WTC11 (cell line): ENCODE data around the gene KRT28. TPM values are rescaled to one million over a fixed set of nuclear protein-coding genes. Genes with fewer than 3 reads are reported as not detected.

Source experiments
- ATAC-seq: fragments of 200-7000 bp; cut with Tn5 transposase; 2 replicates; pipeline ENCODE4 v1.10.0; 2021; ENCODE audit warnings: mild to moderate bottlenecking, moderate library complexity
- CTCF ChIA-PET: fragments of 300-600 bp; sonication (Branson Sonifier 250); formaldehyde crosslinking; loops from one replicate; lab custom pipeline; 2021; ENCODE audit warnings: antibody characterized with exemption; lab: Charles Lee
- POLR2A ChIA-PET: fragments of 350-600 bp; sonication (Branson Sonifier 250); formaldehyde crosslinking; loops from one replicate; lab custom pipeline; 2021; ENCODE audit warnings: antibody characterized with exemption; lab: Charles Lee
- DNase-seq: peaks from one replicate; pipeline ENCODE4 v3.0.0; 2021; ENCODE audit warnings: low spot score
- H3K27ac Mint-ChIP-seq: 2 replicates; pipeline ENCODE4 v1.8.0; 2021; ENCODE audit warnings: mixed read lengths
- H3K27me3 Mint-ChIP-seq: 2 replicates; pipeline ENCODE4 v1.8.0; 2021; ENCODE audit warnings: low read depth, mild to moderate bottlenecking, moderate library complexity, mixed read lengths
- H3K36me3 Mint-ChIP-seq: 2 replicates; pipeline ENCODE4 v1.8.0; 2021; ENCODE audit warnings: mixed read lengths
- H3K4me1 Mint-ChIP-seq: 2 replicates; pipeline ENCODE4 v1.8.0; 2022; ENCODE audit warnings: mixed read lengths
- H3K4me3 Mint-ChIP-seq: 2 replicates; pipeline ENCODE4 v1.8.0; 2021; ENCODE audit warnings: mild to moderate bottlenecking, moderate library complexity, mixed read lengths
- H3K9me3 Mint-ChIP-seq: 2 replicates; pipeline ENCODE4 v1.8.0; 2021; ENCODE audit warnings: mixed read lengths
- ATF1 ChIP-seq: sonication (generic); formaldehyde crosslinking; IDR thresholded peaks from 2 replicates; pipeline ENCODE4 v1.8.1; 2023; ENCODE audit warnings: mild to moderate bottlenecking, moderate library complexity, missing genetic modification reagents
- CREM ChIP-seq: sonication (generic); formaldehyde crosslinking; IDR thresholded peaks from 2 replicates; pipeline ENCODE4 v1.8.1; 2022; ENCODE audit warnings: mild to moderate bottlenecking, missing genetic modification reagents, moderate library complexity
- ELF4 ChIP-seq: sonication (generic); formaldehyde crosslinking; IDR thresholded peaks from 2 replicates; pipeline ENCODE4 v1.8.1; 2022; ENCODE audit warnings: low read depth, mild to moderate bottlenecking, moderate library complexity, missing genetic modification reagents
- EMX1 ChIP-seq: fragments of 250-450 bp; sonication (Bioruptor Pico); IDR thresholded peaks from 2 replicates; pipeline ENCODE4 v1.8.0; 2021; ENCODE audit warnings: mild to moderate bottlenecking
- ETV6 ChIP-seq: sonication (generic); formaldehyde crosslinking; IDR thresholded peaks from 2 replicates; pipeline ENCODE4 v1.8.1; 2022; ENCODE audit warnings: mild to moderate bottlenecking, missing genetic modification reagents
- FOXK1 ChIP-seq: sonication (generic); formaldehyde crosslinking; IDR thresholded peaks from 2 replicates; pipeline ENCODE4 v1.8.0; 2022; ENCODE audit warnings: mild to moderate bottlenecking, moderate library complexity, missing genetic modification reagents
- JAZF1 ChIP-seq: fragments of 250-450 bp; sonication (Bioruptor Pico); IDR thresholded peaks from 2 replicates; pipeline ENCODE4 v1.9.0; 2021; ENCODE audit warnings: moderate library complexity, mild to moderate bottlenecking, inconsistent platforms
- NFYB ChIP-seq: sonication (generic); formaldehyde crosslinking; conservative IDR thresholded peaks from 2 replicates; pipeline ENCODE4 v1.8.0; 2022; ENCODE audit warnings: low read depth, missing genetic modification reagents
- NR1H2 ChIP-seq: sonication (generic); formaldehyde crosslinking; IDR thresholded peaks from 2 replicates; pipeline ENCODE4 v1.9.0; 2021; ENCODE audit warnings: mild to moderate bottlenecking, moderate library complexity, missing genetic modification reagents
- NR2C2 ChIP-seq: sonication (generic); formaldehyde crosslinking; IDR thresholded peaks from 2 replicates; pipeline ENCODE4 v1.8.0; 2022; ENCODE audit warnings: mild to moderate bottlenecking, missing genetic modification reagents
- OVOL2 ChIP-seq: fragments of 250-450 bp; sonication (Bioruptor Pico); IDR thresholded peaks from 2 replicates; pipeline ENCODE4 v1.9.0; 2021; ENCODE audit warnings: mild to moderate bottlenecking, borderline replicate concordance
- RORB ChIP-seq: fragments of 250-450 bp; sonication (Bioruptor Pico); IDR thresholded peaks from 2 replicates; pipeline ENCODE4 v1.9.0; 2021; ENCODE audit warnings: mild to moderate bottlenecking
- SMAD3 ChIP-seq: sonication (generic); formaldehyde crosslinking; IDR thresholded peaks from 2 replicates; pipeline ENCODE4 v1.8.0; 2022; ENCODE audit warnings: missing genetic modification reagents, mild to moderate bottlenecking, borderline replicate concordance
- TCF7 ChIP-seq: sonication (generic); formaldehyde crosslinking; IDR thresholded peaks from 2 replicates; pipeline ENCODE4 v1.8.0; 2022; ENCODE audit warnings: mild to moderate bottlenecking, low read depth, missing genetic modification reagents, moderate library complexity
- TP53 ChIP-seq: sonication (generic); formaldehyde crosslinking; IDR thresholded peaks from 2 replicates; pipeline ENCODE4 v1.8.1; 2023; ENCODE audit warnings: mild to moderate bottlenecking, missing genetic modification reagents
- ZNF219 ChIP-seq: sonication (generic); formaldehyde crosslinking; IDR thresholded peaks from 2 replicates; pipeline ENCODE4 v1.8.0; 2023; ENCODE audit warnings: missing genetic modification reagents, mild to moderate bottlenecking, borderline replicate concordance
- ZNF232 ChIP-seq: sonication (generic); formaldehyde crosslinking; IDR thresholded peaks from 2 replicates; pipeline ENCODE4 v1.8.0; 2022; ENCODE audit warnings: mild to moderate bottlenecking, missing genetic modification reagents
- ZNF263 ChIP-seq: sonication (generic); formaldehyde crosslinking; IDR thresholded peaks from 2 replicates; pipeline ENCODE4 v1.8.1; 2022; ENCODE audit warnings: low read depth, mild to moderate bottlenecking, moderate library complexity, missing genetic modification reagents
- ZNF317 ChIP-seq: sonication (generic); formaldehyde crosslinking; IDR thresholded peaks from 2 replicates; pipeline ENCODE4 v1.8.1; 2023; ENCODE audit warnings: low read depth, mild to moderate bottlenecking, moderate library complexity, missing genetic modification reagents, borderline replicate concordance
- total RNA-seq: library from RNA; stranded (reverse); gene quantifications from 3 replicates; pipeline ENCODE4 v1.2.3, GENCODE V29; 2021
- TF ChIP-seq, protein P1 (sequence below): sonication (generic); formaldehyde crosslinking; IDR thresholded peaks from 2 replicates; pipeline ENCODE4 v1.8.0; 2023; ENCODE audit warnings: missing genetic modification reagents
- TF ChIP-seq, protein P2 (sequence below): sonication (generic); formaldehyde crosslinking; IDR thresholded peaks from 2 replicates; pipeline ENCODE4 v1.8.1; 2023; ENCODE audit warnings: mild to moderate bottlenecking, missing genetic modification reagents
- TF ChIP-seq, protein P3 (sequence below): fragments of 250-450 bp; sonication (Bioruptor Pico); IDR thresholded peaks from 2 replicates; pipeline ENCODE4 v1.8.0; 2021; ENCODE audit warnings: mild to moderate bottlenecking
- TF ChIP-seq, protein P4 (sequence below): sonication (generic); formaldehyde crosslinking; conservative IDR thresholded peaks from 2 replicates; pipeline ENCODE4 v1.8.1; 2022; ENCODE audit warnings: mild to moderate bottlenecking, missing genetic modification reagents
- TF ChIP-seq, protein P5 (sequence below): fragments of 250-450 bp; sonication (Bioruptor Pico); conservative IDR thresholded peaks from 2 replicates; pipeline ENCODE4 v1.9.0; 2021; ENCODE audit warnings: mild to moderate bottlenecking
- TF ChIP-seq, protein P6 (sequence below): sonication (generic); formaldehyde crosslinking; IDR thresholded peaks from 2 replicates; pipeline ENCODE4 v1.8.1; 2022; ENCODE audit warnings: mild to moderate bottlenecking, moderate library complexity, missing genetic modification reagents
- TF ChIP-seq, protein P7 (sequence below): sonication (generic); formaldehyde crosslinking; IDR thresholded peaks from 2 replicates; pipeline ENCODE4 v1.8.1; 2023; ENCODE audit warnings: mild to moderate bottlenecking, missing genetic modification reagents, moderate library complexity

The KRT28 gene
- total RNA-seq, 1 experiment from 2014 or later = not detected

DNA sequence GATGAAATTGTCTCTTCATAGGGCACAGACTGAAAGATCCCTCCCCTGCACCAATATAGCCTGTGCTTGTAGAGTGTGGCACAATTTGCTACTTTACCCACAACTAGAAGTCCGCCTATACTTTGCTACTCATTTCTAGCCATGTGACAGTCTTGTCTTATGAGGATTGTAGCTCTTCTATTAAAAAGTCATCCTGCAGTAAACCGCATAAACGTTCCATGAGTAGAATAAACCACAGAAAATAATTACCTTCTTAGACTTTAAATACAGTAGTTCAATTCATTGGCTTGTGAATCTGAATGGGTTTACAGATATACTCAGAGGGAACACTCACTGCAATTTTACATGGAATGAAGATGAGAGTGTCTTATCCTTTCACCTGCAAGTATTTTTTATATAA, 21.8 kb downstream of the KRT28 start (continued):
- TF ChIP-seq, protein P1, sequence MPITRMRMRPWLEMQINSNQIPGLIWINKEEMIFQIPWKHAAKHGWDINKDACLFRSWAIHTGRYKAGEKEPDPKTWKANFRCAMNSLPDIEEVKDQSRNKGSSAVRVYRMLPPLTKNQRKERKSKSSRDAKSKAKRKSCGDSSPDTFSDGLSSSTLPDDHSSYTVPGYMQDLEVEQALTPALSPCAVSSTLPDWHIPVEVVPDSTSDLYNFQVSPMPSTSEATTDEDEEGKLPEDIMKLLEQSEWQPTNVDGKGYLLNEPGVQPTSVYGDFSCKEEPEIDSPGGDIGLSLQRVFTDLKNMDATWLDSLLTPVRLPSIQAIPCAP (CRISPR knock-in tag) = no peak
- TF ChIP-seq OVOL2 (no peak), ZNF317 (CRISPR knock-in tag) (no peak), ZNF232 (CRISPR knock-in tag) (no peak), JAZF1 (no peak), EMX1 (no peak), TP53 (CRISPR knock-in tag) (no peak)
- TF ChIP-seq, protein P2, sequence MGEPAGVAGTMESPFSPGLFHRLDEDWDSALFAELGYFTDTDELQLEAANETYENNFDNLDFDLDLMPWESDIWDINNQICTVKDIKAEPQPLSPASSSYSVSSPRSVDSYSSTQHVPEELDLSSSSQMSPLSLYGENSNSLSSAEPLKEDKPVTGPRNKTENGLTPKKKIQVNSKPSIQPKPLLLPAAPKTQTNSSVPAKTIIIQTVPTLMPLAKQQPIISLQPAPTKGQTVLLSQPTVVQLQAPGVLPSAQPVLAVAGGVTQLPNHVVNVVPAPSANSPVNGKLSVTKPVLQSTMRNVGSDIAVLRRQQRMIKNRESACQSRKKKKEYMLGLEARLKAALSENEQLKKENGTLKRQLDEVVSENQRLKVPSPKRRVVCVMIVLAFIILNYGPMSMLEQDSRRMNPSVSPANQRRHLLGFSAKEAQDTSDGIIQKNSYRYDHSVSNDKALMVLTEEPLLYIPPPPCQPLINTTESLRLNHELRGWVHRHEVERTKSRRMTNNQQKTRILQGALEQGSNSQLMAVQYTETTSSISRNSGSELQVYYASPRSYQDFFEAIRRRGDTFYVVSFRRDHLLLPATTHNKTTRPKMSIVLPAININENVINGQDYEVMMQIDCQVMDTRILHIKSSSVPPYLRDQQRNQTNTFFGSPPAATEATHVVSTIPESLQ (CRISPR knock-in tag) = no peak
- TF ChIP-seq, protein P3, sequence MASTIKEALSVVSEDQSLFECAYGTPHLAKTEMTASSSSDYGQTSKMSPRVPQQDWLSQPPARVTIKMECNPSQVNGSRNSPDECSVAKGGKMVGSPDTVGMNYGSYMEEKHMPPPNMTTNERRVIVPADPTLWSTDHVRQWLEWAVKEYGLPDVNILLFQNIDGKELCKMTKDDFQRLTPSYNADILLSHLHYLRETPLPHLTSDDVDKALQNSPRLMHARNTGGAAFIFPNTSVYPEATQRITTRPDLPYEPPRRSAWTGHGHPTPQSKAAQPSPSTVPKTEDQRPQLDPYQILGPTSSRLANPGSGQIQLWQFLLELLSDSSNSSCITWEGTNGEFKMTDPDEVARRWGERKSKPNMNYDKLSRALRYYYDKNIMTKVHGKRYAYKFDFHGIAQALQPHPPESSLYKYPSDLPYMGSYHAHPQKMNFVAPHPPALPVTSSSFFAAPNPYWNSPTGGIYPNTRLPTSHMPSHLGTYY = no peak
- TF ChIP-seq, protein P4, sequence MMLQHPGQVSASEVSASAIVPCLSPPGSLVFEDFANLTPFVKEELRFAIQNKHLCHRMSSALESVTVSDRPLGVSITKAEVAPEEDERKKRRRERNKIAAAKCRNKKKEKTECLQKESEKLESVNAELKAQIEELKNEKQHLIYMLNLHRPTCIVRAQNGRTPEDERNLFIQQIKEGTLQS (CRISPR knock-in tag) = no peak

DNA sequence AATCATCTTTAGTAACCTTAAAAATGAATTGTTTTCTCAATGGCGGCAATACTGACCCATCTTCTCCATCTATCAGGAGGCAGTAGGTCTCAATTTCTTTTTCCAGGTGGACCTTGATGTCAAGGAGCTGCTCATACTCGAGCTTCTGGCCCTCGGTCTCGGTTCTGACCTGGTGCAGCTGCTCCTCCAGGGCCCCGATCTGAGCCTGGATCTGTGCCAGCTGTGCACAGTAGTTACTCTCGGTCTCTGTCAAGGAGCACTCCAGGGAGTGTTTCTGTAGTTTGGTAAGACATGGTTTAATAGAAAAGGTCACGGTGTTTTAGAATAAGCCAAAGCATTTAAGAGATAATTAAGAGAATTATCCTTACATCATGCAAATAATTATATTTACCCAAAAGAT, 22.3 kb downstream of the KRT28 start:
- ATAC-seq (no peak), DNase-seq (no peak)
- Mint-ChIP-seq H3K27me3 (peaks cover 28% of the 10 kb centered on the region), H3K27ac (no peak overlapping the region), H3K4me1 (no peaks in the 10 kb centered on the region), H3K4me3 (no peak overlapping the region), H3K36me3 (no peaks in the 10 kb centered on the region), H3K9me3 (no peaks in the 10 kb centered on the region)
- TF ChIP-seq ATF1 (no peak), ZNF263 (no peak), ZNF219 (no peak), SMAD3 (CRISPR knock-in tag) (no peak), NFYB (CRISPR knock-in tag) (no peak), ETV6 (CRISPR knock-in tag) (no peak), FOXK1 (CRISPR knock-in tag) (no peak), NR1H2 (CRISPR knock-in tag) (no peak), TCF7 (no peak), CREM (no peak), ELF4 (CRISPR knock-in tag) (no peak), NR2C2 (CRISPR knock-in tag) (no peak), ZNF317 (CRISPR knock-in tag) (no peak), RORB (CRISPR knock-in tag) (no peak)
- TF ChIP-seq, protein P5, sequence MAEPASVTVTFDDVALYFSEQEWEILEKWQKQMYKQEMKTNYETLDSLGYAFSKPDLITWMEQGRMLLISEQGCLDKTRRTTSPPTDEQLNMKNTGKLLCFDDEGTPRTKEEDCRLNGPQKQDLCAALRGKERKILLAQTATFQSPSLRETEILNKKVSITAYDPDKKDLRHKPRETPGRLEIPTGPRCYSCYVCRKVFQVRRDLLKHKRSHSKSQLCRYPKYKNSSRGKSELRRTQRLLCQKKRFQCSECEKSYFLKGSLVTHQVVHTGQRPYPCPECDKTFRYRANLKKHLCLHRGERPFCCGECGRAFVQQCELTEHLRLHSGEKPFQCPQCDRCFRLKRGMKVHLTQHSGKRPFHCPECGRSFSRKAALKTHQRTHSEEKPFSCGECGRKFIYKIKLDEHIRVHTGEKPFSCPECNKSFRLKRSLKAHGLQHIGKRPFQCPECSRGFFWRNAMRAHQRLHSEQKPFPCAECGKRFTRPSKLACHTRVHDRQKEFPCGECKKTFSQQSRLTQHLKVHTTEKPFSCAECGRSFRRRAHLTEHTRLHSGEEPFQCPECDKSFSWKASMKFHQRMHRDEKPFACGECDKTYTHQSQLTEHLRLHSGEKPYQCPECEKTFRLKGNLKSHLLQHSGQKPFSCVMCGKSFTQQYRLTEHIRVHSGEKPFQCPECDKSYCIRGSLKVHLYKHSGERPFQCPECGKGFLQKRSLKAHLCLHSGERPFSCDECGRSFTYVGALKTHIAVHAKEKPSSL (CRISPR knock-in tag) = no peak
- TF ChIP-seq, protein P2 (CRISPR knock-in tag) = no peak
- TF ChIP-seq, protein P4 (CRISPR knock-in tag) = no peak
- TF ChIP-seq, protein P6, sequence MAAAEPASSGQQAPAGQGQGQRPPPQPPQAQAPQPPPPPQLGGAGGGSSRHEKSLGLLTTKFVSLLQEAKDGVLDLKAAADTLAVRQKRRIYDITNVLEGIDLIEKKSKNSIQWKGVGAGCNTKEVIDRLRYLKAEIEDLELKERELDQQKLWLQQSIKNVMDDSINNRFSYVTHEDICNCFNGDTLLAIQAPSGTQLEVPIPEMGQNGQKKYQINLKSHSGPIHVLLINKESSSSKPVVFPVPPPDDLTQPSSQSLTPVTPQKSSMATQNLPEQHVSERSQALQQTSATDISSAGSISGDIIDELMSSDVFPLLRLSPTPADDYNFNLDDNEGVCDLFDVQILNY = no peak
- TF ChIP-seq, protein P7, sequence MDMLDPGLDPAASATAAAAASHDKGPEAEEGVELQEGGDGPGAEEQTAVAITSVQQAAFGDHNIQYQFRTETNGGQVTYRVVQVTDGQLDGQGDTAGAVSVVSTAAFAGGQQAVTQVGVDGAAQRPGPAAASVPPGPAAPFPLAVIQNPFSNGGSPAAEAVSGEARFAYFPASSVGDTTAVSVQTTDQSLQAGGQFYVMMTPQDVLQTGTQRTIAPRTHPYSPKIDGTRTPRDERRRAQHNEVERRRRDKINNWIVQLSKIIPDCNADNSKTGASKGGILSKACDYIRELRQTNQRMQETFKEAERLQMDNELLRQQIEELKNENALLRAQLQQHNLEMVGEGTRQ (CRISPR knock-in tag) = no peak
- CTCF ChIA-PET = no interaction called here
- POLR2A ChIA-PET = no interaction called here
